ENCODE measurements around the gene SCNN1B.
"Not testable (repeated sequence)": the region's sequence is repeated elsewhere in the genome, so short reads cannot be mapped to it uniquely, and the experiment has no call there.

The SCNN1B gene

GRCh38 chr16:23288726-23289512 lies 13.2 kb upstream of the SCNN1B start:
- no peak for FAIRE-seq

- FAIRE-seq = no peak
Measured at GRCh38 chr16:23290189-23291062, 11.7 kb upstream of the SCNN1B start.

- no peak for FAIRE-seq
Measured at GRCh38 chr16:23293016-23293415, 9.1 kb upstream of the SCNN1B start.

- no peak for FAIRE-seq
Measured at GRCh38 chr16:23294260-23294659, 7.8 kb upstream of the SCNN1B start.

GRCh38 chr16:23296994-23297393 lies 5.1 kb upstream of the SCNN1B start:
- no peak for FAIRE-seq

- no peak for FAIRE-seq
Measured at GRCh38 chr16:23298290-23298915, 3.7 kb upstream of the SCNN1B start.

GRCh38 chr16:23299815-23300214 lies 2.3 kb upstream of the SCNN1B start:
- FAIRE-seq = not testable (repeated sequence)

- no peak for FAIRE-seq
Measured at GRCh38 chr16:23301251-23302044, 654 bp upstream of the SCNN1B start.

- FAIRE-seq = no peak
Measured at GRCh38 chr16:23303685-23304084, 1.6 kb downstream of the SCNN1B start.

GRCh38 chr16:23304620-23305019 lies 2.5 kb downstream of the SCNN1B start:
- no peak for FAIRE-seq

- FAIRE-seq = no peak
Measured at GRCh38 chr16:23306199-23307100, 4.3 kb downstream of the SCNN1B start.

GRCh38 chr16:23310217-23310616 lies 8.1 kb downstream of the SCNN1B start:
- FAIRE-seq = no peak

GRCh38 chr16:23310744-23311143 lies 8.6 kb downstream of the SCNN1B start:
- no peak for FAIRE-seq

GRCh38 chr16:23316232-23316631 lies 14.1 kb downstream of the SCNN1B start:
- FAIRE-seq = no peak

- FAIRE-seq = no peak
Measured at GRCh38 chr16:23316634-23317265, 14.6 kb downstream of the SCNN1B start.

- no peak for FAIRE-seq
Measured at GRCh38 chr16:23317266-23317661, 15.2 kb downstream of the SCNN1B start.

- no peak for FAIRE-seq
Measured at GRCh38 chr16:23317751-23318150, 15.6 kb downstream of the SCNN1B start.

GRCh38 chr16:23318639-23319038 lies 16.5 kb downstream of the SCNN1B start:
- FAIRE-seq = no peak

- no peak for FAIRE-seq
Measured at GRCh38 chr16:23319861-23320615, 17.9 kb downstream of the SCNN1B start.

- no peak for FAIRE-seq
Measured at GRCh38 chr16:23320693-23321092, 18.6 kb downstream of the SCNN1B start.

Measured in G401.6 (cell line).